Omental fat pad (tissue), 4 donors: Measurements from ENCODE around the gene SCPEP1. TPM values are rescaled to one million over a fixed set of nuclear protein-coding genes. Genes with fewer than 3 reads are reported as not detected.

Source experiments
- ATAC-seq: fragments of 150-250 bp; one replicate; pipeline ENCODE4 v1.9.1; 2016; ENCODE audit warnings: mild to moderate bottlenecking, moderate library complexity; ENCODE audit not compliant: low FRiP score
- DNase-seq: peaks from one replicate; pipeline ENCODE4 v3.0.0-alpha.2; 2019; ENCODE audit warnings: low spot score
- CTCF ChIP-seq, 3 donors: fragments of 450-650 bp; IDR thresholded peaks; one replicate each; pipeline ENCODE4 v1.5.1; 2016 to 2017; ENCODE audit warnings: antibody characterized with exemption in 3 of 3, mild to moderate bottlenecking in 3 of 3, moderate library complexity in 2 of 3
- total RNA-seq, 4 donors: library from RNA; depleted of rRNA; stranded (reverse); fragments of >200 nt; gene quantifications; one replicate each; pipeline ENCODE4 v1.1.0, GENCODE V29; 2016

Gene SCPEP1
- 10 to 100 TPM; 59.6 to 80.9 (median 69.1) TPM for total RNA-seq

- no peak for TF ChIP-seq CTCF (IDR thresholded peaks at IDR 0.05)
- DNase-seq: peak; percentile 75
- ATAC-seq: peak; percentile 96
Observed at GRCh38 chr17:56977673-56978395, at the start of gene SCPEP1. TSS of gene SCPEP1 (plus strand) at chr17:56978131. CDS start at chr17:56978160, 29 bp downstream.

- no peak for TF ChIP-seq CTCF (IDR thresholded peaks at IDR 0.05)
- ATAC-seq: no peak
- no peak for DNase-seq
Observed at GRCh38 chr17:56928586-56928985, 49.3 kb upstream of the SCPEP1 start.

GRCh38 chr17:56929362-56929969 is 48.5 kb upstream of the SCPEP1 start:
- ATAC-seq (no peak), DNase-seq (no peak)
- no peak for TF ChIP-seq CTCF (IDR thresholded peaks at IDR 0.05)

GRCh38 chr17:56930739-56931337 is 47.1 kb upstream of the SCPEP1 start:
- ATAC-seq (no peak), DNase-seq (no peak)
- TF ChIP-seq CTCF (IDR thresholded peaks at IDR 0.05): no peak

- DNase-seq (no peak), ATAC-seq (no peak)
- no peak for TF ChIP-seq CTCF (IDR thresholded peaks at IDR 0.05)
Observed at GRCh38 chr17:56933151-56933745, 44.7 kb upstream of the SCPEP1 start.

GRCh38 chr17:56933868-56934267 is 44.1 kb upstream of the SCPEP1 start:
- ATAC-seq (no peak), DNase-seq (no peak)
- TF ChIP-seq CTCF (IDR thresholded peaks at IDR 0.05): no peak
